ENCODE results near the gene OLFML2A. TPM values are rescaled to one million over a fixed set of nuclear protein-coding genes. Genes with fewer than 3 reads are reported as not detected.

Gene OLFML2A
- total and polyA plus RNA-seq, 2 of the 4 experiments (the other 2 are of a cell fraction) = 2.0 to 5.9 TPM

DNA sequence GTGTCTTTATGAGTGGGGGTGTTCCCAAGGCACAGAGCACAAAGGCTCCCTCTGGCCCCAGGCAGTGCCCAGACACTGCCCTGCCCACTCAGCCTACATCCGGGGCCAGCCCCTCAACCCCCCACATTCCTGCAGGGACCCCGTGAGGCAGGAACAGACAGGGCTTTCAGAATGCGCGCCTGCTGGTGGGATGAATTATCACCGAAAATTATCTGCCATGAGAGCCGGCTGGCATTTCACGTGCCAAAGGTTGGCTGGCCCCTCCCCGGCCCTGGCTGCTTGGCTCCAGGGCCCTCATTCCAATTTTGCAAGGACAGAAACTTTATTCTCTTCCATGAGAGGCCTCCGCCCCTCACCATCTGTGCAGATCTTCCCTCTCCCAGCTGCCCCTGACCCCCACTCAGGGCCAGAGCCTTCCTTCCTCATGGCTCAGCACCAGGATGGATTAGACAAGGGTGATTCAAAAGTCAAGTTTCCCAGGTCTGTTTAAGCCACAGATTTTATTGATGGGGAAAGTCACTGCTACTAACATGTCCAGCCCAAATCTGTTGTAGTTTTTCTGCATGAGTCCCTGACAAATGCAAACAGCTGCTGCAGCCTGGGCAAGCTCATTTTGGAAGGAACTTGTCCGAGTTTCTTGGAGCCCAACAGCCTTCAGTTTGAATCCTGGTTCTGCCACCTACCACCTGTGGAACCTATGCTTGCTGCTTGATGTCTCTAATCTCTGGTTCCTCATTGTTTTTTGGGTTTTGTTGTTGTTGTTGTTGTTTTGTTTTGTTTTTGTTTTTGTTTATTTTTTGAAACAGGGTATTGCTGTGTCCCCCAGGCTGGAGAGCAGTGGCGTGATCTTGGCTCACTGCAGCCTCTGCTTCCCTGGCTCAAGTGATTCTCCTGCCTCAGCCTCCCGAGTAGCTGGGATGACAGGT is 44.0 kb downstream of the OLFML2A start:
- Histone ChIP-seq H2BK5ac (ENCODE audit: low read depth, low read length, poor library complexity, severe bottlenecking) (no peak overlapping the region), H2AK5ac (ENCODE audit: low read depth, low read length) (no peak overlapping the region), H3K27me3 (ENCODE audit: control insufficient read depth, insufficient read depth, low read length) (no peaks in the 10 kb centered on the region), H2BK120ac (ENCODE audit: low read depth, low read length) (no peak overlapping the region), H4K5ac (ENCODE audit: low read depth, low read length) (no peak overlapping the region), H4K20me1 (ENCODE audit: insufficient read depth, low read length) (no peaks in the 10 kb centered on the region), H3K14ac (replicated peaks; ENCODE audit: low read depth, low read length) (0 out of 2 replicates have a peak overlapping the region, but pooled peaks have one; percentile 29), H3K4me3 (ENCODE audit: insufficient read depth, low read depth, low read length) (no peak overlapping the region), H4K91ac (ENCODE audit: insufficient read depth, low read depth, low read length) (no peak overlapping the region), H3K56ac (ENCODE audit: extremely low read depth, insufficient read depth, low read length) (no peak overlapping the region), H3K4me1 (ENCODE audit: control insufficient read depth, insufficient read depth, low read length) (peaks cover 8% of the 10 kb centered on the region), H3K9me1 (ENCODE audit: insufficient read depth, low read length) (peaks cover 9% of the 10 kb centered on the region; the same call in 1 of the 2 replicates), H2AK9ac (replicated peaks; ENCODE audit: low read depth, low read length, poor library complexity) (peak overlapping the region; percentile 22), H2BK20ac (ENCODE audit: low read depth, low read length) (no peak overlapping the region), H3K9ac (ENCODE audit: low read depth, low read length) (no peak overlapping the region), H3K4ac (ENCODE audit: low read depth, low read length) (no peak overlapping the region), H4K8ac (ENCODE audit: low read depth in 2 of 2, low read length in 2 of 2) (no peak overlapping the region), H2BK15ac (ENCODE audit: low read depth, low read length) (no peak overlapping the region; the same call in 2 of the 3 replicates), H3K4me2 (ENCODE audit: low read depth, low read length) (no peak overlapping the region), H3K9me3 (ENCODE audit: control insufficient read depth, insufficient read depth, low read length) (no peaks in the 10 kb centered on the region), H2AFZ (replicated peaks; ENCODE audit: low read length, poor library complexity) (no peak overlapping the region), H3K18ac (ENCODE audit: low read depth, low read length) (no peak overlapping the region), H3K36me3 (ENCODE audit: control insufficient read depth, insufficient read depth, low read length) (no peaks in the 10 kb centered on the region), H3K27ac (ENCODE audit: insufficient read depth, low read length) (no peak overlapping the region), H3K23ac (ENCODE audit: low read depth, low read length) (no peak overlapping the region), H3K79me1 (ENCODE audit: low read depth in 1 of 2, low read length in 2 of 2) (no peaks in the 10 kb centered on the region)
- intact Hi-C loops (cut with micrococcal nuclease) (no loop called here), in situ Hi-C loops (cut with MboI; ENCODE audit: low sequenced_read_pairs) (no loop called here), dilution Hi-C loops (cut with HindIII; ENCODE audit: low sequenced_read_pairs, unreplicated experiment) (no loop called here)
- DNase-seq (no peak), ATAC-seq (ENCODE audit: low read depth) (no peak)
- CTCF ChIA-PET = no interaction called here
- POLR2A ChIA-PET (ENCODE audit: unreplicated experiment) = no interaction called here
- TF ChIP-seq RCOR1 (IDR thresholded peaks at IDR 0.05; ENCODE audit: insufficient replicate concordance, low read length) = no peak
- BruUV-seq (replicated peaks) = no TSS peak
- WGBS, 2 experiments (ENCODE audit: extremely low coverage in 2 of 2, insufficient read length in 1 of 2) = 42% methylated on average over 4 of the region's 12 CpGs; no CpG with 5 or more reads in 1 of the 2 experiments
